OCI-LY7 (cell line): Measurements from ENCODE around the gene TMEM139. TPM values are rescaled to one million over a fixed set of nuclear protein-coding genes. Genes with fewer than 3 reads are reported as not detected.

Experiments
- BruUV-seq: library from RNA; stranded (reverse); fragments of 400-500 nt; replicated peaks from 2 replicates; lab custom pipeline; 2021; lab: Mats Ljungman, UMichigan
- CTCF ChIA-PET: fragments of 300-600 bp; sonication (Branson Sonifier 250); formaldehyde crosslinking; loops from one replicate; lab custom pipeline; 2022; ENCODE audit warnings: antibody characterized with exemption; ENCODE audit not compliant: unreplicated experiment; lab: Charles Lee
- POLR2A ChIA-PET: fragments of 300-600 bp; sonication (Branson Sonifier 250); formaldehyde crosslinking; loops from one replicate; lab custom pipeline; 2022; ENCODE audit warnings: antibody characterized with exemption; lab: Charles Lee
- DNase-seq: peaks from one replicate; pipeline ENCODE4 v3.0.0-alpha.2; 2015; ENCODE audit warnings: low spot score
- H2AFZ ChIP-seq: fragments of 200-600 bp; sonication (generic), shearing (Covaris generic); 2 replicates; pipeline ENCODE4 v1.6.1; 2014; ENCODE audit warnings: mild to moderate bottlenecking, antibody characterized with exemption, low read length, moderate library complexity
- H3K27ac ChIP-seq: fragments of 200-600 bp; sonication (generic); 2 replicates; pipeline ENCODE4 v1.5.1; 2014; ENCODE audit warnings: mixed run types, low read depth, mild to moderate bottlenecking, moderate library complexity, low read length, inconsistent platforms; ENCODE audit not compliant: poor library complexity, severe bottlenecking
- H3K36me3 ChIP-seq: fragments of 200-600 bp; sonication (generic); 2 replicates; pipeline ENCODE4 v1.6.1; 2014; ENCODE audit warnings: mild to moderate bottlenecking, antibody characterized with exemption, low read length, moderate library complexity, mixed read lengths; ENCODE audit not compliant: insufficient read depth
- H3K4me1 ChIP-seq: fragments of 200-600 bp; sonication (generic); 2 replicates; pipeline ENCODE4 v1.5.1; 2014; ENCODE audit warnings: mild to moderate bottlenecking, low read length; ENCODE audit not compliant: insufficient read depth, poor library complexity, severe bottlenecking
- H3K4me2 ChIP-seq: fragments of 200-600 bp; sonication (generic); 2 replicates; pipeline ENCODE4 v1.6.1; 2014; ENCODE audit warnings: mild to moderate bottlenecking, low read length
- H3K4me3 ChIP-seq: fragments of 200-600 bp; sonication (generic); 2 replicates; pipeline ENCODE4 v1.5.1; 2014; ENCODE audit warnings: mild to moderate bottlenecking, low read depth, low read length; ENCODE audit not compliant: poor library complexity, severe bottlenecking
- H3K79me2 ChIP-seq: fragments of 200-600 bp; sonication (generic); 2 replicates; pipeline ENCODE4 v1.6.1; 2016; ENCODE audit warnings: low read depth, mild to moderate bottlenecking, low read length, moderate library complexity, mixed read lengths; ENCODE audit not compliant: insufficient read depth
- H3K9me2 ChIP-seq: fragments of 200-600 bp; sonication (generic); 2 replicates; pipeline ENCODE4 v1.6.1; 2016; ENCODE audit warnings: mild to moderate bottlenecking, low read length, mixed read lengths; ENCODE audit not compliant: insufficient read depth
- H3K9me3 ChIP-seq: fragments of 200-600 bp; sonication (generic); 2 replicates; pipeline ENCODE4 v1.6.1; 2014; ENCODE audit warnings: mild to moderate bottlenecking, mixed run types, low read length, mixed read lengths
- H4K20me1 ChIP-seq: fragments of 200-600 bp; sonication (generic); 2 replicates; pipeline ENCODE4 v1.6.1; 2014; ENCODE audit warnings: mild to moderate bottlenecking, antibody characterized with exemption, low read length, moderate library complexity, mixed read lengths; ENCODE audit not compliant: insufficient read depth
- CTCF ChIP-seq: fragments of 200-600 bp; sonication (generic); conservative IDR thresholded peaks from 2 replicates; pipeline ENCODE4 v1.5.1; 2014; ENCODE audit warnings: mild to moderate bottlenecking, antibody characterized with exemption, low read length, moderate library complexity, mixed read lengths
- EZH2phosphoT487 ChIP-seq: fragments of 200-600 bp; sonication (generic); IDR thresholded peaks from 2 replicates; pipeline ENCODE4 v1.6.1; 2018; ENCODE audit warnings: low read depth, borderline replicate concordance, mild to moderate bottlenecking, mixed run types, antibody characterized with exemption, low read length, moderate library complexity, mixed read lengths
- intact Hi-C: fragments of 100-400 bp; cut with micrococcal nuclease; formaldehyde crosslinking; loops from one replicate; pipeline ENCODE4 v1.10.0; 2022; ENCODE audit not compliant: unreplicated experiment
- total RNA-seq, 2 experiments: library from RNA; depleted of rRNA in 1 of 2; stranded (reverse); fragments of >200 nt in 1 of 2; shearing (Covaris generic) in 1 of 2; gene quantifications; 2 replicates each; pipeline ENCODE4 v1.2.3, GENCODE V29; 2014 to 2022

Gene TMEM139
- total RNA-seq, 2 experiments from 2014 or later = 0.46 TPM; not detected in 1

DNA sequence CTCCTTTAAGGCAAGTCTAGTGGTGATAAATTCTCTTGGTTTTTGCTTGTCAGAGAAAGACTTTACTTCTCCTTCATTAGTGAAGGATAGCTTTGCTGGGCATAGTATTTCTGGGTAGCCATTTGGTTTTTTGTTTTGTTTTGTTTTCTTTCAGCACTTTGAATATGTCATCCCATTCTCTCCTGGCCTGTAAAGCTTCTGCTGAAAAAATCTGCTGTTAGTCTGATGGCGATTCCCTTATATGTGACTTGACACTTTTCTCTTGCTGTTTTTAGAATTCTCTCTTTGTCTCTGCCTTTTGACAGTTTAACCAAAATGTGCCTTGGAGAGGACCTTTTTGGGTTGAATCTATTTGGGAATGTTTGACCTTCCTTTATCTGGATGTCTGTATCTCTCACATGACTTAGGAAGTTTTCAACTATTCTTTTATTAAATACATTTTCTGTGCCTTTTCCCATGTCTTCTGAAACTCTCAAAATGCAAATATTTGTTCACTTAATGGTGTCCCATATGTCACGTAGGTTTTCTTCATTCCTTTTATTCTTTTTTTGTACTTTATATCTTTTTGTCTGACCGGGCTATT is 48.3 kb upstream of the TMEM139 start:
- no TSS peak for BruUV-seq
- no peak overlapping the region for H3K4me2 ChIP-seq
- no peak overlapping the region for H2AFZ ChIP-seq
- no peaks in the 10 kb centered on the region for H4K20me1 ChIP-seq
- no peaks in the 10 kb centered on the region for H3K4me1 ChIP-seq
- intact Hi-C loops = no loop called here
- no peak overlapping the region for H3K27ac ChIP-seq
- TF ChIP-seq CTCF (no peak), EZH2phosphoT487 (no peak)
- no peaks in the 10 kb centered on the region for H3K36me3 ChIP-seq
- DNase-seq = no peak
- ChIA-PET POLR2A (no interaction called here), CTCF (no interaction called here)
- no peak overlapping the region for H3K4me3 ChIP-seq
- no peaks in the 10 kb centered on the region for H3K9me2 ChIP-seq
- no peaks in the 10 kb centered on the region for H3K79me2 ChIP-seq
- peaks cover 17% of the 10 kb centered on the region; the same call in 1 of the 2 replicates for H3K9me3 ChIP-seq

DNA sequence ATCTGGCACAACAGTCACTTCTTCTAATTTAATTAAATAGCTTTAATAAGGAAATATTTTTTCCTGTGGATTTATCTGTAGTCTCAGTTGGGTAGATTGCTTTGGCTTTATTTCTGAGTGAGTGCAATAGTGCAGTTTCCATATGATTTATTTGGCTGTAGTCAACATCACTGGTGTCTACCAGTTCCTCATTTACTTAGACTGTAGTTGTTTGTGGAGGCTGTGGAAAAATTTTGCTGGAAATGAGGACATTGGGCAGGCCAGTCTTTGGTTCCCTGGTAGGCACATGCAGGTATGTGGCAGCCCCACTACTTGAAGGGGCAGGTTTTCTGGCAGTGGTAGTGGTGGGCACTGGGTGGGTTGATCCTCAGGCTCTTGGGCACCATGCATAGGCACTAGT is 47.4 kb upstream of the TMEM139 start:
- H2AFZ ChIP-seq = no peak overlapping the region
- CTCF ChIA-PET = no interaction called here
- H3K4me1 ChIP-seq = no peaks in the 10 kb centered on the region
- POLR2A ChIA-PET = no interaction called here
- no peak overlapping the region for H3K27ac ChIP-seq
- no TSS peak for BruUV-seq
- H3K4me2 ChIP-seq = no peak overlapping the region
- no peaks in the 10 kb centered on the region for H3K79me2 ChIP-seq
- H3K36me3 ChIP-seq = no peaks in the 10 kb centered on the region
- H3K9me3 ChIP-seq = peaks cover 17% of the 10 kb centered on the region; the same call in 1 of the 2 replicates
- intact Hi-C loops = no loop called here
- TF ChIP-seq CTCF (no peak), EZH2phosphoT487 (no peak)
- no peak overlapping the region for H3K4me3 ChIP-seq
- no peaks in the 10 kb centered on the region for H4K20me1 ChIP-seq
- DNase-seq = no peak
- no peaks in the 10 kb centered on the region for H3K9me2 ChIP-seq

- Histone ChIP-seq H3K9me3 (peaks cover 12% of the 10 kb centered on the region; the same call in 1 of the 2 replicates), H3K4me3 (no peak overlapping the region), H3K4me1 (no peaks in the 10 kb centered on the region), H2AFZ (no peak overlapping the region), H3K4me2 (no peak overlapping the region), H4K20me1 (no peaks in the 10 kb centered on the region), H3K36me3 (no peaks in the 10 kb centered on the region), H3K27ac (no peak overlapping the region), H3K79me2 (no peaks in the 10 kb centered on the region), H3K9me2 (no peaks in the 10 kb centered on the region)
- DNase-seq = no peak
- POLR2A ChIA-PET = no interaction called here
- no TSS peak for BruUV-seq
- intact Hi-C loops = no loop called here
- TF ChIP-seq EZH2phosphoT487 (no peak), CTCF (no peak)
- CTCF ChIA-PET = no interaction called here
Measured at GRCh38 chr7:143238289-143238980, 46.3 kb upstream of the TMEM139 start.
